Measurements from ENCODE around the gene EXOC3L1. TPM values are rescaled to one million over a fixed set of nuclear protein-coding genes. Genes with fewer than 3 reads are reported as not detected.

EXOC3L1 gene
- total and polyA plus RNA-seq, 2 of the 13 experiments (the other 11 are each of a cell fraction or from before 2014, with no cell fraction given) = 0.12 TPM; not detected in 1

- no peak for TF ChIP-seq CERS6 (CRISPR knock-in tag; IDR thresholded peaks at IDR 0.05)
- TF ChIP-seq ZFP90 (CRISPR knock-in tag; IDR thresholded peaks at IDR 0.05; ENCODE audit: borderline replicate concordance) = peak; percentile 95
- peak; percentile 37; the same call in 1 of the 2 replicates for TF ChIP-seq ZNF563 (CRISPR knock-in tag; IDR thresholded peaks at IDR 0.05)
- no peak for TF ChIP-seq RNF219 (CRISPR knock-in tag; IDR thresholded peaks at IDR 0.05)
- TF ChIP-seq HBP1 (CRISPR knock-in tag; IDR thresholded peaks at IDR 0.05; ENCODE audit: low read depth) = peak; percentile 98
- no peak for TF ChIP-seq REXO4 (CRISPR knock-in tag; IDR thresholded peaks at IDR 0.05; ENCODE audit: borderline replicate concordance)
- TF ChIP-seq XBP1 (CRISPR knock-in tag; IDR thresholded peaks at IDR 0.05) = no peak
- TF ChIP-seq ADNP (CRISPR knock-in tag; IDR thresholded peaks at IDR 0.05) = no peak
- TF ChIP-seq AGO2 (optimal IDR thresholded peaks at IDR 0.05; ENCODE audit: low read depth, low read length) = peak; percentile 67
- no peak for TF ChIP-seq SYNCRIP (IDR thresholded peaks at IDR 0.05; ENCODE audit: insufficient read depth, low read depth, low read length)
- TF ChIP-seq PLRG1 (conservative IDR thresholded peaks at IDR 0.05) = no peak
- TF ChIP-seq PAF1 (CRISPR knock-in tag; IDR thresholded peaks at IDR 0.05) = no peak
- TF ChIP-seq ZNF782 (CRISPR knock-in tag; IDR thresholded peaks at IDR 0.05; ENCODE audit: borderline replicate concordance) = peak; percentile 30; the same call in 1 of the 2 replicates
- TF ChIP-seq CSRNP2 (CRISPR knock-in tag; conservative IDR thresholded peaks at IDR 0.05; ENCODE audit: low read depth) = no peak
- peak; percentile 29; the same call in 1 of the 2 replicates for TF ChIP-seq SMARCC2 (IDR thresholded peaks at IDR 0.05)
- TF ChIP-seq GTF2F1 (IDR thresholded peaks at IDR 0.05; ENCODE audit: low read length) = peak; percentile 76
- no peak for TF ChIP-seq ZFP36 (IDR thresholded peaks at IDR 0.05; ENCODE audit: borderline replicate concordance, low read depth, low read length, partially characterized antibody)
- TF ChIP-seq STAG1 (CRISPR knock-in tag; IDR thresholded peaks at IDR 0.05) = no peak; the same call in 1 of the 2 replicates
- TF ChIP-seq ZNF367 (CRISPR knock-in tag; IDR thresholded peaks at IDR 0.05; ENCODE audit: borderline replicate concordance) = peak; percentile 66; the same call in 1 of the 2 replicates
- TF ChIP-seq ZNF543 (CRISPR knock-in tag; IDR thresholded peaks at IDR 0.05) = peak; percentile 59; the same call in 1 of the 2 replicates
- TF ChIP-seq CREB3 (CRISPR knock-in tag; IDR thresholded peaks at IDR 0.05) = no peak
- 0 out of 2 replicates have a peak, but pooled peaks have one; percentile 36 for TF ChIP-seq MTF1 (CRISPR knock-in tag; IDR thresholded peaks at IDR 0.05)
- TF ChIP-seq SP5 (CRISPR knock-in tag; IDR thresholded peaks at IDR 0.05; ENCODE audit: borderline replicate concordance, low read depth) = peak; percentile 95
Observed at GRCh38 chr16:67226804-67227566, 37.0 kb upstream of the EXOC3L1 start, which contains the start of gene TMEM208 (continued).

Measured in HepG2 (cell line).